Left cardiac atrium (tissue), 4 donors: ENCODE results near the gene ZNF518B. TPM values are rescaled to one million over a fixed set of nuclear protein-coding genes. Genes with fewer than 3 reads are reported as not detected.
"Not testable (repeated sequence)": the region's sequence is repeated elsewhere in the genome, so short reads cannot be mapped to it uniquely, and the experiment has no call there.

Experiments
- ATAC-seq, 2 donors: fragments of 200-7000 bp; cut with Tn5 transposase; one replicate each; pipeline ENCODE4 v1.9.1; 2020; ENCODE audit warnings: mild to moderate bottlenecking in 2 of 2, moderate library complexity in 2 of 2
- DNase-seq: peaks from one replicate; pipeline ENCODE4 v3.0.0-alpha.2; 2020
- intact Hi-C, 2 donors: fragments of 100-400 bp; cut with DNase I; formaldehyde crosslinking; loops; one replicate each; pipeline versions ENCODE4 v1.14.1 to v1.15.1; 2022 to 2023
- total RNA-seq, 2 donors: library from RNA; stranded (reverse); fragmentation: NEBNext Ultra II Directional; extraction: Animal tissue kit (Norgen Biotek cat#: 25700); gene quantifications; one replicate each; pipeline ENCODE4 v1.2.1, GENCODE V29; 2021
- donor health status: DM: no; HTN: yes; CAD: no.
- donor health status: DM: no; HTN: yes; CAD: no; lungs with severe emphysema.
- donor health status: DM: yes; HTN: yes; CAD: no.
- donor health status: Dilated cardiomyopathy.

Gene ZNF518B
- total RNA-seq, 2 donors from 2014 or later: 24.2 to 29.7 TPM

DNA sequence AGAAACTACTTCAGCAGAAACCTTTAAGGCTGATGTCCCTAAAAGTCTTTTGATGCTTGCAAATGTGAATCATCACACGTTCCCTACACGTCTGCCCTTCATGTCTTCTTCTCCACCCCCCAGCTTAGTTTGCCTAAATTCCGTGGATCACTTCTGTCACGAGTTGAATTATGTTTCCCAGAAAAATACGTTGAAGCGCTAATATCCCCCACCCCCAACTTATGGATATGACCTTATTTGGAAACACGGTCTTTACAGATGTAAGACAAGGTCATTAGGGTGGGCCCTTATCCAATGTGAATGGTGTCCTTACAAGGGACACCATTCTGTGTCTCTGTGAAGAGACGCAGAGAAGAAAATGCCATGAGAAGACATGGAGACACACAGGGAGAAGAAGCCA, 2.1 kb upstream of the ZNF518B start:
- DNase-seq: no peak
- intact Hi-C loops: no loop called here
- ATAC-seq: no peak

DNA sequence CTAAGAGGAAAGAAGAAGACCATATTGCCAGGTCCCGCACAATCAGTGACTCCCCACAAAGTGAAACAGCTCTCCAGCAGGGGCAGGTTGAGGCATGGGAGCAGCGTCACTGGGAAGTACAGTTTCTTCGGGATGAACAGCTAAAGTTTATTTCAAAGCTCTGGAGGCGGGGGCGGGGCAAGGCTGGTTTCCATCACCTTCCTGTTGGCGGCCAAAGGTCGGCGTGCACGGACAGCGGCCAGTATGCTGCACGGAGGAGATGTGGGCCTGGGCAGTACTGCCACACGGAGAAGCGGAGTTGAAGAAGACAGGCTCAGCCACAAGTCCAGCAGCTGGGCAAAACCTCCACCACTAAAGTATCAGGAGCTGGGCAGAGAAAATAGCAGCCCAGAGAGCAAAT, 951 bp upstream of the ZNF518B start:
- DNase-seq (peak; percentile 30), ATAC-seq (no peak)
- intact Hi-C loops: no loop called here

DNA sequence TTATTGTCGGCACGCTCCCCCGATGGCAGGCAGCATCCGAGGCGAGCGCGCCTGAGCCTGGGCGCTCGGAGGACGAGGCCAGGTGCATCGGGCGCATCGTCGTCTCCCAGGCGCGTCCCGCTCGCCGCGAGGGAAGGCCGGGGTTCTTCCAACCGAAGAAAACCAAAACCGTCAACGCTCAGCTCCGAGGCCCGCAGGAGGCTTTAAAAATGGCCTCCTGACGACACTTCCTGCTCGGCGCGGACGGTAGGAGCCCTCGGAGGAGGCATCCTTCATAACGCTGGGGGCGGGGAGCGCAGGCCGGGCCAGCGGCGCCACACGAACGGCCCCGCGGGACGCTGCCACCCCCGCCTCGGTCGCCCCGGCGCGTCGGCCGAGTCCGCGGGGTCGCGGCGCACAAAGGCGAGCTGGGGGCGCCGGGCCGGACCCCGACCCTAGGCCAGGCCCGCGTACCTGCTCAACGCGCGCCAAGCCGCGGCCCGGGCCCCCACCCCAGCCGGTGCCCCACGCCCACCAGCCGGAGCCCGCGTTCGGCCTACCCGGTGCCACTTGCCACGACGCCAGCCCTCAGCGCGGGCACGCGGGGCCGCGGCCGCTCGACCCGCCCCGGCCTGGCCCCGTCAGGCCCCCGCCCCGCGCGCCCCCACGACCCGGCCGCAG, 501 bp downstream of the ZNF518B start:
- ATAC-seq (peak; percentile 48 to 50), DNase-seq (peak; percentile 70)
- intact Hi-C loops: no loop called here

DNA sequence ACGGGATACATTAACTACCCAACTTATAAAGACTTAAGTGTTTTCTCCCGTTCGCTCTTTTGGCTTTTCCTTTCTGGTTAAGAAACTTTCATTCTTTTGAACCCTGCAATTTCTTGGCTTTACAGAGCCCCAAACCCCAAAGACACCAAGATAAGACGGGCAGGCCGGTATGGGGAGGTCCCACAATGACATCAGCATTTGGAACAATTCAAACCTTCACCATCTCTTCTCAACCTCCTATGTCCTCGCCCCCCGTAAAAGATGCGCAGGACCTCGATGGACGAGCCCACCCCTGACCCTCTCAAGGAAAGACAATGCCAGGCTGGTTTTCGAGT, 999 bp downstream of the ZNF518B start:
- no peak for ATAC-seq
- intact Hi-C loops: no loop called here
- DNase-seq: no peak

DNA sequence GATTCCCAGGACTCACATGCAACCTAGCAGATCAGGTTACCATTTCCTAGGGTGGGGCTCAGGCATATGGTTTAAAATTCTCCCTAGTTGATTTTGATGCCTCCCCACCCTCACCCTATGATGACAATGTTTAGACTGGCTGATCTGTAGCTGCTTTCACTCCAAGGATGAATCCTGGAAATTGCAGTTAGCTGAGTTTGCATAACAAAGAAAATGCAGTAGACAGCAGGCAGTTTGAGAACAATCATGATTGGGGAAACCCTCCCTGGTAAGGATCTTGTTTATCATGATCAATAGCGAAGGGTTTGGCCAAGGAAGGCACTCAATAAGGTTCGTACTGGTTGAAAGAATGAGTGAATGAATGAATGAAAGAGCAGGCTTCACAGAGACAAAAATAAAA, 2.1 kb downstream of the ZNF518B start:
- no peak for ATAC-seq
- intact Hi-C loops: no loop called here
- no peak for DNase-seq

DNA sequence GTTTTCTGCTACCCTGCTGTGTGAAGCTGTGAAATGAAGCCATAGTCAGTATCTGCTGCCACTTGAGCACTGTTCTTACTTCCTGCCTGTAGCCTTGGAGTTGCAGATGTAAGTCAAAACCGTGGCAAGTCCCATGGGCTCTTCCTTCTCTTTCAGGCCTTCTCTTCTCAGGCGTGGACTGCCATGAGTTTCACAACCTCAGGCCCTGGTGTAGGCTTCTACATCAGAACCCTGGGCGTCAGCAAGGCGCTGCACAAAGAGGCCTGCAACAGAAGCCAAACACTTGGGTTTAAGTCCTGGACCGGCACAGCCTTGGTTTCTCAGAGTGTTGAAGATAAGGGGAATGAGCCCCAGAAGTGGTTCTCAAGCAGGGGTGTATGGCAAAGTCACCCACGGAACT, 2.5 kb downstream of the ZNF518B start:
- ATAC-seq: no peak
- no peak for DNase-seq
- intact Hi-C loops: no loop called here

DNA sequence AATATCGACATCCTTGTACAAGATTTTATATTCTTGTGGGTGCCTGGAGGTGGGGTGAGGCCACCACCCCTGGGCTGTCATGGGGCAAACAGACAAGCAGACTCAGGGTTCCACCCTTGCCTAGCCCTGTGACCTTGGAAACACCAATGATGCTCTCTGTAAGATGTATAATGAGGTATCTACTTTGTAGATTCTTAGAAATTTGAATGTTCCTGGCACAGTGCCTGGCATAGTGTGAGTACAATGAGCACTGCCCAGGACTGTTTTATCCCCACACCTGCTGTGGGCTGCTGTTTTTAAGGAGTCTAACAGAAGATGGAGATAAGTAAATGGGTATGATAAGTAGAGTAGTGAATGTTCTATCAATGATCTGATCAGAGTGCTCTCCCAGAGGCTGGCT, 3.1 kb downstream of the ZNF518B start:
- DNase-seq: no peak
- no peak for ATAC-seq
- intact Hi-C loops: no loop called here

DNA sequence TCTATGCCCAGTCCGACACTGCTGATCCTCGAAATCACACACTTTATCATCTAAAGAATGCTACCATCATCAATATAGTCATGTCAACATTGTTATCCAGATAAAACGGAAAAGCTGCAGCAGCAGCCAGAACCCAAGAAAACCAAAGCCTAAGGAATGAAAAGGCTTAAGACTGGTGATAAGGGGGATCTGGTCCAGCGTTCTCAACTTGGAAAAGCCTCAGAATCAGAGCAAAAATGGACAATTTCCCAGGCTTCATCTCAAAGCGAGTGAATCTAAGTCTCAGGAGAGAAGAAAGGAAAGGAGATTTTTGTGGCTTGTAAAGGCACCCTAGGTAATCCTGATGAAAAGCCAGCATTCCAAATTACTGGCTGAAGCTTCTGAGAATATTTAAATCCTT, 8.2 kb downstream of the ZNF518B start:
- DNase-seq (no peak), ATAC-seq (no peak)
- intact Hi-C loops: no loop called here

DNA sequence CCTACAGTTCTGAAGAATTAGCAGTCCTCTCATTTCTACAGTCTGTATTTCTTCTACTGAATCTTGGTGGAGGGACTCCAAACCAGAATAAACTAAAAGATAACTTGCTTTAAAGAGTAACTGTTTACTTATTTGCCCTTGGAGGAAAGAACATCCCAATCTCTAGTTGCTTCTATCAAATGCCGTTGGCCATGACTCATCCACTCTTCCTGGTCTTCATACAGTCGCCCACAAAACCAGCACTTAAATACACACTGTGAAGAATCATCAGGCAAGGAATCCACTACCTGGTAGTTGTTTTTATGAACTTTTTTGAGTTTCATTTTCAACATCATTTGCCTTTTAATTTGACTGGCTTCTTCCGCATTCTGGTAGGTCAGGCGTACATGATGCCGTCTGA, 14.2 kb downstream of the ZNF518B start:
- intact Hi-C loops: no loop called here
- ATAC-seq: no peak
- DNase-seq: no peak

DNA sequence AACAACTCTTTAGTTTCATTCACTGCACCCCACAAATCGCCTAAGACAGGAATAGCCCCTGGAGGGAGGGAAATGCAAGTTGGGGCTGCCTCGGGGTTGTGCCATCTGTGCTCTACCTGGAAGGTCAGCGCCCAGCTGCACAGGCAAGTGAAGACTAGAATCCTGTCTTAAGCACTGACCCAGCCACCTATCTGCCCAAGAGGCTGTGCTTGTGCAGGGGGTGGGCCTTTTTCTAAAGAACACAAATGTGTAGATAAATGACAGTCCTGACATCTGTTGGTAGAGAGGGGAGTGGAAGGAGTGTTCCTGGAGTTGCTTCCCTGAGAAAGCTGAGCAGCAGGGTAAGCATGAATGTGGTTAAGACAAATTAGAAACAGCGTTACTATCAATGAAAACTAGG, 15.7 kb downstream of the ZNF518B start:
- intact Hi-C loops: no loop called here
- no peak for ATAC-seq
- no peak for DNase-seq

DNA sequence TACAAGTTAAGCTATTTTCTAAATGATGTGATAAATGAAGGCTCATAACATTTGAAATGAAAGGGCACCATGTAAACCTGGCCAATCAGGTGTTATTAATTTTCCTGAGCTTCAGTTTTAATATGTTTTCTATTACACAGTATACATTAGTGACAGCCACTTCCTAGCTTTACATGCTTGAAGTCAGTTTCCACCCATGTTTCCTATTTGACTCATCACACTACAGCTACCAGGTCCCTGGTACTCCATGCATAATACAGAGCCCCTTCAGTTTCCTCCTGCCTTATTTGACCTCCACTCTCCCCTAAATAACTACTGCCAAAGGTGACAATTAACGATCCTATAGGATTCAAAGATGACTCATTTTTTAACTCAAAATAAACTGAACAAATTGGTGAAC, 18.3 kb downstream of the ZNF518B start:
- ATAC-seq (no peak), DNase-seq (no peak)
- intact Hi-C loops: no loop called here

DNA sequence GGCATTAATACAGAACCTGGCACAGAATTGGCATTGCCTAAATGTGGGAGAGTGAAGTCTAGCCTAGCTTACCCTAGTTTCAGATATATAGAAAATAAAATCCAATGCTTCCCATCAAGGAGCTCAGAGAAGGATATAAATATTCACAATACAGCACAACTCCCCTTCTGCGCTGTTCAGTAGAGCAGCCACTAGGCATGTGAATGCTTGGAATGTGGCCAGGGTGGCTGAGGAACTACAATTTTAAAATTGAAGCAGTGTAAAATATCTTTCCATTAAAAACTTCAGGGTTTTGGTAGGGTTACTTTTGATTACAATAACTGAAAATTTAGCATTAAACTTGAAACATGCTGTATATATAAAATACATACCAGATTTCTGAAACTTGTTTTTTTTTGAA, 19.5 kb downstream of the ZNF518B start:
- DNase-seq: no peak
- intact Hi-C loops: no loop called here
- ATAC-seq: no peak

DNA sequence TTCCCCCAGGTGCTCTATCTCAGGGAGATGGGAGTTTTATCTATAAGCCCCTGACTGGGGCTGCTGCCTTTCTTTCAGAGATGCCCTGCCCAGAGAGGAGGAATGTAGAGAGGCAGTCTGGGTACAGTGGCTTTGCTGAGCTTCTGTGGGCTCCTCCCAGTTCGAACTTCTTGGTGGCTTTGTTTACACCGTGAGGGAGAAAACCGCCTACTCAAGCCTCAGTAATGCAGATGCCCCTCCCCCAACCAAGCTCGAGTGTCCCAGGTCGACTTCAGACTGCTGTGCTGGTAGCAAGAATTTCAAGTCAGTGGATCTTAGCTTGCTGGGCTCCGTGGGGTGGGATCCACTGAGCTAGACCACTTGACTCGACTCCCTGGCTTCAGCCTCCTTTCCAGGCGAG, 29.5 kb downstream of the ZNF518B start:
- intact Hi-C loops, ATAC-seq, DNase-seq: not testable (repeated sequence)

DNA sequence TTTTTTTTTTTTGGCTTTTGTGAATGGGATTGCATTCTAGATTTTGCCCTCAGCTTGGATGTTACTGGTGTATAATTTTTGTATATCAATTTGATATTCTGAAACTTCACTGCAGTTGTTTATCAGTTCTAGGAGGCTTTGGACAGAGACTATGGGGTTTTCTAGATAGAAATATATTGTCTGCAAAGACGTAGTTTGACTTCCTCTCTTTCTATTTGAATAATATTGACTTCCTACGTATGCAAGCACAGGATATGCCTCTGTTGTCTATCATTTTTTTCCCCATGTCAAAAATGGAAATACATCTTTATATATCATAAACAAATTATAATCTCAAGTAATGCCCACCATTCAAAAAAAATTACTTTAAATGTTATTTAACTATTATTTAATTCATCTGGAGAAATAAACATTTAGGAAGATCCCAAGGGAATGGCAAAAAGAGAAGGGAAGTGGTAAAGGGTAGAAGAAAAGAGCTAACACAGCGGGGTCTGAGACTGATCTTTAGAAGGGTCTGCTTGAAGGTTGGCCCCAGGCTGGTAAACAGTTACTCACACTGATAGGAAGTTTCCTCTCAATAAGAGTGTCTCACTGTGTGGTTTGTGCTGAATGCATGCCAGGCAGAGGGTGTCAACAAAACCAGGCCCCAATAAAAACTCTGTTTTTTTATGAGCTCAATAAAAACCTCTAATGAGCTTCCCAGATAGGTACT, 35.7 kb downstream of the ZNF518B start:
- no peak for DNase-seq
- no peak for ATAC-seq
- intact Hi-C loops: no loop called here

DNA sequence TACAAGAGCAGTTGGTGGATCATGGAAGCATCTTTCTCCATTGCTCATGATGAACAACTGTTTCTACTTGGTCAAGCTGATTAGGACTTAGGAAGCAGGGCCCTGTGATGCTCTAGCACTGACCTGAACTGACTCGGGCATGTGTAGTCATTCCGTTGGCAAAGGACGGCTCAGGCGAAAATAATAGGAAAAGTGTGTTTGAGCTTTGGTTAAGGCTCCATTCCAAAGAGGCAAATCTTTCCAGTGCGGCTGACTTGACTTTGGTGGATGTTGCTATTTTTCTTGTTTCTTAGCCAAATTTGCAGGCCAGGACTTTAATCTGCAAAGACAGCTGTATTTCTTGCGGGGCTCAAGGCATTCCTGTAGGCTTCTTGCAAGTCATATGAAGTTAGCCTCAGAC, 39.5 kb downstream of the ZNF518B start:
- intact Hi-C loops: no loop called here
- ATAC-seq (no peak), DNase-seq (peak; percentile 24)

DNA sequence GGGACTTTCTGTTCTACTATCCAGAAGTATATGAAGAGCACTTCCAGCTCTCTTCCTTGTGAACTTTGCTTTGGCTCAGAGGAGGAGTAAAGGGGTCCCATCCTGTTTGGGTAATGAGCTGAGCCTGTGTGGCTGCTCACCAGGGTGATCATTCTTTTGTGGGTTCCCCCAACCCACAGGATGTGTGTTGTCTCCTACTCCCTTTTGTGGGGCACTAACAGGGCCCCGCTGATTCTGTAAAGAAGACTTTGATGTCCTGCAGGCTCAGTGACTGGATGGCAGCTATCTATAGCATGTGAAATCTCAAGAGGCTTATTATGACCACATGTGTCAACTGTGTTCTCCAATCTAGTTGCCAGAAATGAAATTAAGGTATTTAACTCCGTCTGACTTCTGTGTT, 40.8 kb downstream of the ZNF518B start:
- no peak for ATAC-seq
- no peak for DNase-seq
- intact Hi-C loops: no loop called here

DNA sequence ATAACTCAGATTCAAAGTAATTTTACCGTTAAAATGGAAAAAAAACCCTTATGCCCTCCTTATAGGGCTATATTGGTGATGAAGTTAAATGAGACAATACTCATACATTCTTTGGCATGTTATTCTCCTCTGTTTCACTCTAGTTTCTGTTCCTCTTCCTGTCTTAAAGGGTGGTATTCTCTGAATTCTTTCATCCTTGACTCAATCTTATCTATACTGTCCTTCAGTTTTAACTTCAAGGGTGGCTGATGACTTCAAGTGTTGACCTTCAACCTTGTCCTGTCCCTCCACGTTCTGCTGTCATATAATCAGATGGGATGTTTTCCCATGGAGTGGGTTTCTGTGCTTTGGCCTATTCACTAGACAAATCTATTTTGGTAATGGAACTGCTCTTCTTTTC, 44.0 kb downstream of the ZNF518B start:
- DNase-seq (no peak), ATAC-seq (no peak)
- intact Hi-C loops: no loop called here

DNA sequence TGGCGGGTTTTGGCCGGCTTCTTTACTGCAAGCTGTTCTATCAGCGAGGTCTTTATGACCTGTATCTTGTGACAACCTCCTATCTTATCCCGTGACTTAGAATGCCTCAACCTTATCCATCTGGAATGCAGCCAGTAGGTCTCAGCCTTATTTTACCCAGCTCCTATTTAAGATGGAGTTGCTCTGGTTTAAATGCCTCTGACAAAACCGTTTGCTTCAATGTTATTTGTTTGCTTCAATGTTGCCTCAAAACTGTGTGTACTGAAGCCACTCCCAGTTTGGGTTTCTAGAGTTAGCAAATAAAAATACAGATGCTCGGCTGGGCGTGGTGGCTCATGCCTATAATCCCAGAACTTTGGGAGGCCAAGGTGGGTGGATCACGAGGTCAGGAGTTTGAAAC, 51.6 kb downstream of the ZNF518B start:
- intact Hi-C loops: loop anchor here in 1 of 2 donors (2.0 to 10.0 kb wide), 2 partner anchors 139 to 241 kb away; no protein-coding TSS in a partner anchor
- ATAC-seq: no peak
- DNase-seq: no peak

DNA sequence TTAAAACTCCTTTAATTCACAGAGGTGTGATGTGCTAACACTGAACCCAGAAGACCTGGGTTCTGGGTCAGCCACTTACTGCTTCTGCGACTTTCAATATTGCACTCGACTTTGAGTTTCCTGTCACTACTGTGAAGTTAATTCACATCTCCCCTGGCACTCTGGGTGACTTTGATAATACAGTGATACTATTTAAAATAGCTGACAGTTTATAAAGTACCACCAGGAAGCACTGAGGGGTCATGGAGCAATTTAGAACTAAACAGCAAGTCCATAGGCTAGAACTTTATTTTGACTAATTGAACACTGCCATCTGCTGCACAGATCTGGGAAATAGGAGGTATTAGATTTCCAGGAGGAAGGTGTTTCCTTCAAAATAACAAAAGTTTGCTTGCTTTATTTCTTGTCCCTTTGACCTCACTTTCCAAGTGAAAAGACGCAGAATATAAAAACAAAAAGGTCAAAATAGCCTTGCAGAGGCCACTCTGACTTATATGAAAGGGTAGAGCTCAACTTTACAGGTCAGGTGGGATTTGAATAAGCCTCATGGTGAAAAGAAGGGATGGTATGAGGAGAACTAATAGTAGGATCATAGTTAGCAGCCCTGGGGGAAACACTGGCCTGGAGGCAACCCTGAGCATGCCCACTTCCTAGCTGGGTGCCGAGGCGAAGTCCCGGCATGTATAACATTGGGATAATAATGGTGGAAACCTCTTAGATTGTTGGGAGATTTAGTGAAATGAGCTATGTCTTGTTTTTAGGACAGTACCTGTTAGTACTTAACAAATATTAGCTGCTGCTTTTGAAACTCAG, 53.4 kb downstream of the ZNF518B start:
- DNase-seq: no peak
- intact Hi-C loops: loop anchor here (2.0 to 10.0 kb wide), 3 partner anchors 141 to 242 kb away; no protein-coding TSS in a partner anchor
- ATAC-seq: peak; percentile 56 to 57

DNA sequence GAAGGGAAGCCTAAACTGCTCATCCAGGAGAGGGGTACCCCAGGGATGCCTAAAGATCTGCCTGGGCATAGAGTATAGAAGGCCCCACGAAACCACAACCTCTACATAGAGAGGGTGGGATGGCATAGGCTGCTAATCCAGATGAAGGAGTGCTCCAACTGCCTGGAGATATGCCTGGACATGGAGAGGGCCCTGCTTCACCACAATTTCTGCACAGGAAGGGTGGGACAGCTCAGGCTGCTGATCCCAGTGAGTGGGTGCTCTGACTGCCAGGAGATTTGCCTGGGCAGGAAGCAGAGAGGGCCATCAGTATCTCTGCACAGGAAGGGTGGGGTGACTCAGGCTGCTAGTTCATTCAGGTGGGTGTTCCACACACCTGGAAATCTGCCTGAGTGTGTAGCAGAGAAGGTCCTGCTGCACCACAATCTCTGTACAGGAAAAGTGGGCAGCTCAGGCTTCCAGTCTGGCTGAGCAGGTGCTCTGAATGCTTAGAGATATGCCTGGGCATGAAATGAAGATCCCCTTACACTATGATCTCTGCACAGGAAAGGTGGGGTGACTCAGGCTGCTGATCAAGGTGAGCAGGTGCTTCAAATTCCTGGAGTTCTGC, 61.1 kb downstream of the ZNF518B start:
- no peak for DNase-seq
- intact Hi-C loops: no loop called here
- ATAC-seq: no peak
